Putamen (tissue), 1 donor: ENCODE measurements around the gene CTNND1.

Experiments used
- DNase-seq: peaks from one replicate; pipeline ENCODE4 v3.0.0-alpha.2; 2016; ENCODE audit warnings: low spot score

CTNND1 gene

DNA sequence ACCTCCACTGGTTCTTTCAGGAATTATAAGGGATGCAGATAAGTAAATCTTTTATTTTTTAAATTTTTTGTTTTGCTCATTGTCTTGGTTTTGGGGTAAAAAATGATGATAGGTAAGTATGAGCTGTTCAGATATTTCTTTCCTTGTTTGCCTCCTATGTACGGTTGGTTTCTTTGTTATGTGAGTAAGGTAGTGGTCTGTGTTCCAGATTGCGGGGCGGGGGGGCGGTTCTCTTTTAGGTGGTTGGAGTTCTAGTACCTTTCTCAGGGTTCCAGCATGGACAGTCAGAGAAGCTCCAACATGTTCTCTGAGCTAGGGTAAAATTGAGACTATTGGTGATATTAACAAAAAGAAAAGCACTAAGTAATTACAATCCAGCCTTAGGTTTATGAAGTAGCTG is 2.4 kb downstream of the CTNND1 start:
- no peak for DNase-seq

DNA sequence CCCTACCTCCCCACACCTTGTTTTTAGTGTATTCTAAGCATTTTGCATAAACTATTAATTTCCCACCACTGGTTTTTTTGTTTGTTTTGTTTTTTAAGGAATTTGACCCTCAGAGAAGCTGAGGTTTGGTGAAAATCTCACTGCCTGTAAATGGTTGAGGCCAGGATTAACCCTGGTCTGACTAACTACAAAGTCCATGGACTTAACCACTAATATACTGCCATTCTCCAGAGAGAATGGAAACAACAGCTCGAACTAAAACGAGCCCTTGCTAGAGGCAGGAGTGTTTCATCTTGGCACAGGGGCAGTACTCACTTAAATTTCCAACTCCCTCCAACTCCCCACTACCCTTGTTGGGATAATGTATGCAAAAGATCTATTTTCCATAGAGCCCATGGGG is 3.0 kb downstream of the CTNND1 start:
- no peak for DNase-seq

GRCh38 chr11:57764972-57765371 is 3.4 kb downstream of the CTNND1 start:
- no peak for DNase-seq

- DNase-seq: no peak
These were observed 9.2 kb downstream of the CTNND1 start for GRCh38 chr11:57770793-57771192.

GRCh38 chr11:57771365-57771764 is 9.8 kb downstream of the CTNND1 start:
- DNase-seq: no peak

DNA sequence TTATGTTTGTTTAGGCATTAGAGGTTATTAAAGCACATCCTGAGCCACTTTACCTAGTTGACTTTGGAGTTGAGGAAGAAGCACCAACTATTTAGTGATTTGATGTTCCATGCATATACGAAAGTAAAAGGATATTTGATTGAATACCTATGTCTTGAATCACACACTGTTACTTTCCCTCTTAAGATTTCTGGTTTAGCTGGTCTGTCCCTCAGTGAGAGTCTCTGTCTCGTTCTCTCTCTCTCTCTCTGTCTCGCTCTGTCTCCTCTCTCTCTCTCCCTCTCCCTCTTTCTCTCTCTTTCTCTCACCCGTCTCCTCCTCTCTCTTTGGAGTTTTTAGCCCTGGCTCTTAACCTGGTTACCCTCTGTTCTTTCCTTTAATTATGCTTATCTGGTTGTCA is 11.0 kb downstream of the CTNND1 start:
- no peak for DNase-seq

DNA sequence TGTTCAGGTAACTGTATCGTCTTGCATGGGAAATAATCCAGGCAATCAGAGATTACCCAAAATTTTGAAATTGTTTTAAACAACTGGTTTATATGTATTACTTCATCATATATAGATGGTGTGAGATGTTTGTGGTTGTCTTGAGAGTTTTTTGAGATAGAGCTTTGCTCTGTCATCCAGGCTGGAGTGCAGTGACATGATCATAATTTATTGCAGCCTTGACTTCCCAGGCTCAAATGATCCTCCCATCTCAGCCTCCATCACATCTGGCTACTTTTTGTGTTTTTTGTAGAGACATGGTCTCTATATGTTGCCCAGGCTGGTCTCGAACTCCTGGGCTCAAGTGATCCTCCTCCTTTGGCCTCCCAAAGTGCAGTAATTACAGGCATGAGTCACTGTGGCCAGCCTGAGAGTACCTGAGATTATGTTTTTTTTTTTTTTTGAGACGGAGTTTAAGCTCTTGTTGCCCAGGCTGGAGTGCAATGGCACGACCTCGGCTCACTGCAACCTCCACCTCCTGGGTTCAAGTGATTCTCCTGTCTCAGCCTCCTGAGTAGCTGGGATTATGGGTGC is 11.5 kb downstream of the CTNND1 start:
- DNase-seq: no peak

GRCh38 chr11:57775491-57775890 is 13.9 kb downstream of the CTNND1 start:
- DNase-seq: no peak

- no peak for DNase-seq
These were observed 14.5 kb downstream of the CTNND1 start for GRCh38 chr11:57776031-57776521.

- DNase-seq: peak; percentile 63
These were observed 15.1 kb downstream of the CTNND1 start for GRCh38 chr11:57776577-57777210.

DNA sequence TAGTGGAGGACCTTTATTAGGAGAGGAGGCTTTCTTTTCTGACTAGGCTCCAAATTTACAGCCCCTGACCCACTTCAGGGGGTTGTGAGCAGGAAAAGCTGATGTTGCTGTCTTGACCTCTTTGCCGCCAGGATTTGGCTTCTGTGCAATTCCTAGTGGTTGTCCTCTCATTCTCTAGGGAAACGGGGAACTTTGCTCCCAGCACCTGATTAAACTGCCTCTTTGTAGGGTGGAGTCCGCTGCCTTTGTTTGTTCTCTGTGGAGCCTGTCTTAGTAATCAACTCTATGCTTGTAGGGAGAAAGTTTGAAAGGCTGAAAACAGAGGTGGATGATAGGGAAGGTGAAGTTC is 16.3 kb downstream of the CTNND1 start:
- peak; percentile 21 for DNase-seq

DNA sequence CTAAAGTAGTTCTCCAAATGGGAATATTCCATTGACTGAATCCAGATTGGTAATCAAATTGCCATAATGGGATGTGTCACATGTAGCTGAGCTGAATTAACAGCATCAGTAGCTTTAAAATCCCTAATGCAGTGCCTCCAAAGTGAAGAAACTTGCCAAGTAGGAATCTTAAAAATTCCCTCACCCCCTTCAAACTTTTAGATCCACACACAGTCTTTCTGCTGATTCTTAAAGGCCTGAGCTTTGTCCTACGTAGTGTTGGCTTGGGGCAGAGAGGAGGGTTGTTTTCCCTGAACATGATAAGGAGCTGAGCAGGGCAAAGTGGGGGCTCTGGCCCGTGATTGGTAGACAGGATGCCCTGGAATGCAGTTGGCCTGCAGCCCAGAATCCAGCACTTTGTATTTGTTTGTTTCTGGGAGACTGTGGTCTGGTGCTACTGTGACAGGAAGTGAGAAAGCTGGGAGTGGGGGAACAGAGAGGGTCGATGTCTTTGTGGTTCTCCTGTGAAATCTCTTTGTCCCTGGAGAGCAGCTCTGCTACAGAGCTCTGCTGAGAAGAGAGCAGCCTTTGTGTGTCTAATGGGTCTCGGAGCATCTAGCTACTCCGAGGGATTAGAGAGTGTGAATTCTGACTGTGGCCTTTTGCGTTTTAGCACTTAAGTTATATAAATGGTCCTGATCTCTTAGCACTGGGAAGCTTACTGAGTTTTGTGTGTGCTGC is 16.9 kb downstream of the CTNND1 start:
- peak; percentile 81 for DNase-seq

DNA sequence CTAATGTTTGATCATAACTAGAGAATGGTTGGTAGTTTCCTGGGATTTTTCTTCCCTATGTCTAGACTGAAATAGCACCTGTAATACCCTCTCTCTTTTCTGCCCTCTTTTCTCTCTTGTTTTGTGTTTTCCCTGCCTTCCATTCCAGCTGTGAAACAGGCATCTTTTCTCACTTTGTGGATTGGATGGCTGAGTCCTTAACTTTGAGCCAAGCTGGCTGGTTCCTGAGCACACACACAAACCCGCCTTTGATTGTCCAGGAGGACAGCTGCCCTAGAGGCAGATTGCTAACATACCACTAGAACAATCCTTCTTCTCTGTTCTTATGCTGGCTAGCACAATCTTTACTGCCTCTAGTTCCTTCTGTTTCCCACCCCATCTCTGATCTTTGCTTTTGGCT is 17.7 kb downstream of the CTNND1 start:
- DNase-seq: peak; percentile 74

DNA sequence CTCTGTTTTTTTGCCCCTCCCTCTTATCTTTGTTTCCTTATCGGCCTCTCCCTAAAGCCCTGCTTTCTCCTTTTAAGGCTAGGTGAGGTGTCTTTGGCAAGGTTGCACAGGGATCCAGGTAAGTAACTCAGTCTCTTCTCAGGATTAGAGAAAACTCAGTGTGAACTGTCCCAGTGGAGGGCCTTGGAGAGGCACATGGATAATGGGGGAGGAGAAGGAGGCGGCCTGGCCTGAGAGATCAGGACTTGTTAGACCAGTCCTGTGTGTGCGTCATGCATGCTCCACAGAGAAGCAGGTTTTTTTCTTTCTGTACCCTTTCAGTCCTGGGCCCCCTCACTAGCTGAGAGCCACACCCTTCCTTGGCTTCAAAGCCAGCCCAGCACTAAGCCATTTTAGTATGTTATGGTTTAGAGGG is 19.9 kb downstream of the CTNND1 start:
- DNase-seq: no peak

GRCh38 chr11:57785072-57785471 is 23.5 kb downstream of the CTNND1 start:
- DNase-seq: no peak

DNA sequence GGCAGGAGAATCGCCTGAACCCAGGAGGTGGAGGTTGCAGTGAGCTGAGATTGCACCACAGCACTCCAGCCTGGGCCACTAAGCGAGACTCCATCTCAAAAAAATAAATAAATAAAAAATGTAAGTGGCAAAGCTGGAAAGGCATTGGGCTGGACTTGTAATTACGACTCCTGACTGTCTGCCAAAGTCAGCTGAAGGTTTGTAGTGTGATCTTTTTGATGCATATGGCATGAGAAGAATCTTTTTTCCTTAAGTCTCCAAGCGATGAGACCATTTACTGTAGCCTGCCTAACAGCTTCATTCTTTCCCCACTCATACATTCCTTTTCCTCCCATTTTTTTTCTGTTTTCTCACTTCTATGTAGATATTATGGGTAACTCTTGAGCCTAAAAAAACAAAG is 24.8 kb downstream of the CTNND1 start:
- no peak for DNase-seq

DNA sequence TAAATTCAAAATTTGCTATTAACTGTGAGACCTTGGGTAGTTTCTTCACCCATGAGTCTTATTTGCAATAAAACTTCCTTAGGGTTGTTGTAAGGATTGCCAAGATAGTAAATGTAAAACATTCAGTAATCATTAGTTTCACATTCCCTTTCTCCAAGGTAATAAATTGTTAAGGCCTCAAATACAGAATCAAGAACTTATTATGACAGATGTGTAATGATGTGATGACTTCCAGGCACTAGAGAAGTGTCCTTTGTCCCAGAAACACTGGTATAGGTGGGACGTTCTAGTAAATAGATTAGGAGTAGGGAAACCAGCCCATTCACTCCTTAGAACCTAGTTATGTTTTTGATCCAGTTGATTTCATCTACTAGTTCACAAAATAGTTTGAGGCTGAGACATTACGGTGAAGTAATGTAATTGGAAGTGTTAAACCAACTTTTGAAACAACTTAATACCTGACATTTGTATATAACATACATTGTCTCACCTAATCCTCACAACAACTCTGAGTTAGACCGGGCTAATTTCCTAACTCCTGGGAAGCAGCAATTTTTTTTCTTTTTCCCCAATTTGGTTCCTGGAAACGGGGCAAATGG is 25.5 kb downstream of the CTNND1 start:
- DNase-seq: no peak

- DNase-seq: peak; percentile 30
These were observed 26.5 kb downstream of the CTNND1 start for GRCh38 chr11:57787920-57788702.

DNA sequence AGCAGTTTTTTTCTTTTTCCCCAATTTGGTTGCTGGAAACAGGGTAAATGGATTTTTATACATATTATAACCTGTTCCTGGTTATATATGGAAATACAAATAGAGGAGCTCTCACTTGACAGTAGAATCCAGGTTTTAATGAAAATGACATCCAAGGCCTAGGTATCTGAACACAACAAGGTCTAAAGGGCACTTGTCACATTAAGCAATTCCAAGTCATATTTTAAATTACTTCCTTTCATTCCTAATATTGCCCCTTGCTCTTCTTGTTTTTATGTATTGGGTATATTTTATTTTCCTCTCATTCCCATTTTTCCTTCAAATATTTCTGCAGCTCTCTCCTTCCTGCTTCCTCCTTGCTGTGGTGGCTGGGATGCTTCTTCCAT is 27.1 kb downstream of the CTNND1 start:
- no peak for DNase-seq

DNA sequence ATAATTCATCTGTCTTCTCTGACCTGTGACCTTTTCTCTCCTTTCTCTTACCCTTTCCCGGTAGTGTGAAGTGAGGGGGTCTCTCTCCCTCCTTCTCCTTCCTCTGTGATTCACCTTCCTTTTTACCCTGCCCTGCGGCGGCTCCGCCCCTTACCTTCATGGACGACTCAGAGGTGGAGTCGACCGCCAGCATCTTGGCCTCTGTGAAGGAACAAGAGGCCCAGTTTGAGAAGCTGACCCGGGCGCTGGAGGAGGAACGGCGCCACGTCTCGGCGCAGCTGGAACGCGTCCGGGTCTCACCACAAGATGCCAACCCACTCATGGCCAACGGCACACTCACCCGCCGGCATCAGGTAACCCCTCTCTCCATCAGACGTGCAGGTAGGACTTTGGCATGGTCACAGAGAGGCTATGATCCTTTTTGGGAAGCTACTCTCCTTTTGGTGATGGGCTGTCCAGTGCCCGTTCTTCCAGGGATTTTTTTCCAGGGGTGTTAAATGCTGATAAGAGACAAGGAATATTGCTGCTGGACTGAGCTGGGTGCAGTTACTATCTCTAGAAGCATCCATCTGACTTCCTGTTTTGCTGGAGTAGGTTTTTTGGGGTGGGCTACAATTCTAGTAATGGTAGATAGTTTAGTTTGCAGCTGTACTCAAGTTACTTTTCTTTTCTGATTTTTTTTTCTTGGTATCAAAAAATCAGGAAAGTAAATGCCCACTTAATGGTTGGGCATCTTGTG is 29.9 kb downstream of the CTNND1 start:
- DNase-seq: no peak

GRCh38 chr11:57792060-57792541 is 30.5 kb downstream of the CTNND1 start:
- peak; percentile 33 for DNase-seq
